ENCODE results near the gene GRIK2. TPM values are rescaled to one million over a fixed set of nuclear protein-coding genes. Genes with fewer than 3 reads are reported as not detected.

GRIK2 gene
- total RNA-seq, 1 experiment from 2014 or later = 0.70 TPM

GRCh38 chr6:101458336-101458735, 64.8 kb downstream of the GRIK2 start:
- no peaks in the 10 kb centered on the region for H3K79me1 ChIP-seq (ENCODE audit: insufficient read depth, low read depth, low read length, poor library complexity, severe bottlenecking)
- no peaks in the 10 kb centered on the region for H3K79me2 ChIP-seq (ENCODE audit: insufficient read depth, low read length)
- no peak for DNase-seq
- no peak overlapping the region for H4K91ac ChIP-seq (ENCODE audit: insufficient read length, low read depth, low read length)
- no peak overlapping the region for H2BK120ac ChIP-seq (ENCODE audit: low read depth, low read length, poor library complexity, severe bottlenecking)
- H2AFZ ChIP-seq (ENCODE audit: low read length) = no peak overlapping the region
- no peaks in the 10 kb centered on the region for H3K27me3 ChIP-seq (ENCODE audit: insufficient read depth, low read length)
- H2BK20ac ChIP-seq (ENCODE audit: low read depth, low read length, poor library complexity, severe bottlenecking) = no peak overlapping the region
- no peaks in the 10 kb centered on the region for H3K9me3 Mint-ChIP-seq
- H3K27ac Mint-ChIP-seq = no peak overlapping the region
- H3K27ac ChIP-seq (ENCODE audit: insufficient read length, low read depth, low read length) = no peak overlapping the region
- H2BK12ac ChIP-seq (ENCODE audit: insufficient read length, low read depth, low read length) = no peak overlapping the region
- H3K27me3 Mint-ChIP-seq (ENCODE audit: low read depth) = no peaks in the 10 kb centered on the region; the same call in 1 of the 2 replicates
- H3K9me3 ChIP-seq (ENCODE audit: control insufficient read depth, low read depth, low read length) = no peaks in the 10 kb centered on the region
- H3T11ph ChIP-seq (ENCODE audit: low read length) = no peak overlapping the region
- H3K23ac ChIP-seq (ENCODE audit: insufficient read length, low read depth, low read length) = no peak overlapping the region
- peak overlapping the region; percentile 23 for H3K9ac ChIP-seq (ENCODE audit: extremely low read depth, insufficient read length, low read length)
- no peak overlapping the region for H3K4ac ChIP-seq (ENCODE audit: low read depth, low read length)
- no CpG with 5 or more reads among the region's 2 CpGs for WGBS (ENCODE audit: extremely low coverage, insufficient read length, low lambda C conversion rate)
- no peak overlapping the region for H4K5ac ChIP-seq (ENCODE audit: insufficient read length, low read depth, low read length)
- H3K4me3 Mint-ChIP-seq = no peak overlapping the region
- no peak overlapping the region for H4K8ac ChIP-seq (replicated peaks; ENCODE audit: insufficient read length, low read depth, low read length)
- H3K14ac ChIP-seq (ENCODE audit: insufficient read depth, low read length) = no peak overlapping the region
- H3K4me1 ChIP-seq (ENCODE audit: insufficient read depth, low read length) = no peaks in the 10 kb centered on the region
- H3K4me1 Mint-ChIP-seq = peaks cover 0 to 6% of the 10 kb centered on the region in 2 experiments; a peak in 1 of 4 replicates
- H2AK5ac ChIP-seq (ENCODE audit: insufficient read length, low read length) = no peak overlapping the region
- no peak overlapping the region for H2BK5ac ChIP-seq (ENCODE audit: insufficient read length, low read length)
- H2BK15ac ChIP-seq (ENCODE audit: low read depth, low read length) = no peak overlapping the region
- H3K18ac ChIP-seq (ENCODE audit: insufficient read length, low read depth, low read length) = no peak overlapping the region
- H3K36me3 Mint-ChIP-seq (ENCODE audit: insufficient read depth in 1 of 3, low read depth in 3 of 3) = no peaks in the 10 kb centered on the region; a peak in 1 of 7 replicates
- H3K4me2 ChIP-seq (ENCODE audit: insufficient read depth, insufficient read length, low read length) = no peak overlapping the region
- no peaks in the 10 kb centered on the region for H4K20me1 ChIP-seq (ENCODE audit: control insufficient read depth, insufficient read depth, insufficient read length)
- H3K56ac ChIP-seq (ENCODE audit: insufficient read length, low read depth, low read length) = no peak overlapping the region
- TF ChIP-seq CTCF (conservative IDR thresholded peaks at IDR 0.05) = no peak
- no peaks in the 10 kb centered on the region for H3K23me2 ChIP-seq (ENCODE audit: insufficient read length, low read depth, low read length, poor library complexity, severe bottlenecking)

Measured in H9 (cell line).